ENCODE data around the gene PTCH2. TPM values are rescaled to one million over a fixed set of nuclear protein-coding genes. Genes with fewer than 3 reads are reported as not detected.
"Not testable (repeated sequence)": the region's sequence is repeated elsewhere in the genome, so short reads cannot be mapped to it uniquely, and the experiment has no call there.

PTCH2 gene
- total RNA-seq, 6 experiments from 2014 or later, result 0.37 to 0.81 (median 0.61) TPM

DNA sequence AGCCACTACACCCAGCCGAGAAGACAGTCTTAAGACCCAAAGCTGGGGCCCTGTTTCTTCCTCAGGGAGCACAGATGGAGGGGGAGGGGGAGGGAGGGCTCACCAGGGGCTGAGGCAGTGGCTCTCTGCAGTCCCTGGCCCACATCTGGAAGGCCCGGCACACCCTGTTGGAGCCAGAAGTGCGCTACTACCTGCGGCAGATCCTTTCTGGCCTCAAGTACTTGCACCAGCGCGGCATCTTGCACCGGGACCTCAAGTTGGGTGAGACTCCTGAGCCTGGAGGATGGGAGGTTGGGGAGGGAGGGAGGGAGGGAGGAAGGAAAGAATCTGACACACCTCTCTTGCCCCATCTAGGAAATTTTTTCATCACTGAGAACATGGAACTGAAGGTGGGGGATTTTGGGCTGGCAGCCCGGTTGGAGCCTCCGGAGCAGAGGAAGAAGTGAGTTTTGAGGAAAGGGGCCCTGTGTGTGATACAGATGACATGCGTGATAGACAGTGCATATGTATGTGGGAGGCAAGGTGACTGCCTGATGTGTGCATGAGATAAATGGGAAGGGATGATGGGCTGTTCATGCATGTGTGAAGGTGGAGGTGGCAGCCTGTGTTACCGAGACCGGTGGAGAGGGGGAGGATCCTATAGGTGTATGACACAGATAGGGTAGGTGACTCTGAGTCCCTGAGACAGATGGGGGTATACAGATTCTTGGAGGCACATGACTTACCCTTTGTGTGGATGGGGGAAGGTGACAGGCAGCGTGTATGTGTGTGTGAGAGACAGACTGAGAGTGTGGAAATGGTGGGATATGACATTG, 41.4 kb downstream of the PTCH2 start:
- H3K27ac Mint-ChIP-seq, result peak overlapping the region; percentile 94
- H3K27me3 Mint-ChIP-seq (ENCODE audit: insufficient read depth), result peaks cover 9% of the 10 kb centered on the region
- no peak for DNase-seq
- H3K36me3 Mint-ChIP-seq (ENCODE audit: low read depth), result peaks cover 40% of the 10 kb centered on the region
- H3K4me1 Mint-ChIP-seq (ENCODE audit: low read depth), result peaks cover 57% of the 10 kb centered on the region
- H3K4me3 Mint-ChIP-seq, result peak overlapping the region; percentile 94
- no peaks in the 10 kb centered on the region for H3K9me3 Mint-ChIP-seq
- TF ChIP-seq, protein P1, sequence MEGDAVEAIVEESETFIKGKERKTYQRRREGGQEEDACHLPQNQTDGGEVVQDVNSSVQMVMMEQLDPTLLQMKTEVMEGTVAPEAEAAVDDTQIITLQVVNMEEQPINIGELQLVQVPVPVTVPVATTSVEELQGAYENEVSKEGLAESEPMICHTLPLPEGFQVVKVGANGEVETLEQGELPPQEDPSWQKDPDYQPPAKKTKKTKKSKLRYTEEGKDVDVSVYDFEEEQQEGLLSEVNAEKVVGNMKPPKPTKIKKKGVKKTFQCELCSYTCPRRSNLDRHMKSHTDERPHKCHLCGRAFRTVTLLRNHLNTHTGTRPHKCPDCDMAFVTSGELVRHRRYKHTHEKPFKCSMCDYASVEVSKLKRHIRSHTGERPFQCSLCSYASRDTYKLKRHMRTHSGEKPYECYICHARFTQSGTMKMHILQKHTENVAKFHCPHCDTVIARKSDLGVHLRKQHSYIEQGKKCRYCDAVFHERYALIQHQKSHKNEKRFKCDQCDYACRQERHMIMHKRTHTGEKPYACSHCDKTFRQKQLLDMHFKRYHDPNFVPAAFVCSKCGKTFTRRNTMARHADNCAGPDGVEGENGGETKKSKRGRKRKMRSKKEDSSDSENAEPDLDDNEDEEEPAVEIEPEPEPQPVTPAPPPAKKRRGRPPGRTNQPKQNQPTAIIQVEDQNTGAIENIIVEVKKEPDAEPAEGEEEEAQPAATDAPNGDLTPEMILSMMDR (IDR thresholded peaks at IDR 0.05), result no peak

DNA sequence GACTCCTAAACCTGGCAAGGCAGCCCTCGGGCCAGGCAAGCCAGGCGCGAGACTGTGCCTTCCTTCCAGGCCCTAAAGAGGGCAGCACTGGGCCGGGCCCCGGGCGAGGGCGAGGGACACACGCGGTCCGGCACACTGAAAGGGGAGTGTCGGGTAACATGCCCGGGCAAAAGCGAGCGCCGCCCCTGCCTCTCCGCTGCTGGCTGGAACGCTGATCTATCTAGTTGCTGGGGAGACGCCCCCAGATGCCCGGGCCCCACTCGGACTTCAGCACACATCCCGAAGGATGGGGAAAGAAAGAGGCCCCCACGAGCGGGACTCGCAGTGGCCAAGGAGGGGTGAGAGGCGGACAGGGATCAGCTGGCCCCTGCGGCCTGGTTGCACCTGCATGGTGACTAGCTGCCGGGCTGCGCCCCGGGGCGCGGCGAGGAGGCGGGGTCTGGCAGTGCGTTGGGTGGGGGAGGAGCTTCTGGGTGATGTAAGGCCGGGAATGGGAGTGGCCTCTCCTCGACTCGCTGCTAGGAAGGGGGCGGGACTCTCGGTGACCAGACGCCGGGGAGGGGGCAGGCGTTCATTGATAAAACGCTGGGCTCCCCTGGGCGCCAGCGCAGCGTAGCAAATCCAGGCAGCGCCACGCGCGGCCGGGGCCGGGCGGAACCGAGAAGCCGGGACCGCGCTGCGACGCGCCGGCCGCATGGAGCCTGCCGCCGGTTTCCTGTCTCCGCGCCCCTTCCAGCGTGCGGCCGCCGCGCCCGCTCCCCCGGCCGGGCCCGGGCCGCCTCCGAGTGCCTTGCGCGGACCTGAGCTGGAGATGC, 43.1 kb downstream of the PTCH2 start, which contains the start of gene PLK3:
Gene PLK3, plus strand, starts transcription at position 608 of the 815 bp plus-strand sequence. Its CDS starts 87 bp downstream, at position 695.
- peaks cover 9% of the 10 kb centered on the region for H3K27me3 Mint-ChIP-seq (ENCODE audit: insufficient read depth)
- peaks cover 47% of the 10 kb centered on the region for H3K4me1 Mint-ChIP-seq (ENCODE audit: low read depth)
- H3K36me3 Mint-ChIP-seq (ENCODE audit: low read depth), result peaks cover 32% of the 10 kb centered on the region
- peak within 1 kb of the TSS; percentile 96 for H3K27ac Mint-ChIP-seq
- DNase-seq, result peak; percentile 98
- TF ChIP-seq, protein P1 (IDR thresholded peaks at IDR 0.05), result peak; percentile 88
- peak within 1 kb of the TSS; percentile 94 for H3K4me3 Mint-ChIP-seq
- no peaks in the 10 kb centered on the region for H3K9me3 Mint-ChIP-seq

DNA sequence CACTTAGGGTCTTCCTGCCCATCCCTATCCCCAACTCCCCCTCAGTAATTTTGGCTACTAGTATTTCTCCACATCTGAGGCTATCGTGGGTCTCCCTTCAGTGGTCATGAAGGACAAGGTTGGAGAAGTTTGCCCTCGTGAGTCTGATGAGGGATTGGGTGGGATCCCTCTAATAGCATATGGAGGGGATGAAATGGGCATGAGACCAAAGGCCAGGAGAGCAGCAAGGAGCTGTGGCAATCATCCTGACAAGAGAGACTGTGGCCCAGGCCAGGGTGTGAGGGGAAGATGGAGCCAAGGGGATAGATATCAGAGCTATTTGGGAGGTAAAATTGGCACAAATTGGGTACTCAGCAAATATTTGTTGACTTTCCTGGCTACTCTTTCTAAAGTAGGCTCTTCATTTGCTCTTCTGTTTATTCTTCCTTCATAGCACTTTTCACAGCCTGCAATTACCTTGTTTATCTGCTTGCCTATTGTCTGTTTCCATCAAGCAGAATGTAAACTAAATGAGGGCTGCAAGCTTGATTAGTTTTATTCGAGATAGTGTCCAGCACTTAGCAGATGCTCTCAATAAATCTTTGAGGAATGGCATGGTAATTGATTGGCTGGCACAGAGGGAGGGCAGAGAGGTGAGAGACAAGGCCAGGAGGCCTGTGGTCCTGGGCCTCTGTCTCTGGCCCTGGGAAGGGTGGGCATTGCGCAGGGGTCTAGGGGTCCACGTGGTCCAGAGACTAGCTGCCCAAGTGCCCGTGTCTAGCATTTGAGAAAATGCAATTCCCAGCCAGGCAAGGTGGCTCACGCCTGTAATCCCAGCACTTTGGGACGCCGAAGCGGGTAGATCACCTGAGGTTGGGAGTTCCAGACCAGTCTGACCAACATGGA, 44.3 kb downstream of the PTCH2 start:
- H3K4me3 Mint-ChIP-seq, result no peak overlapping the region
- H3K27me3 Mint-ChIP-seq (ENCODE audit: insufficient read depth), result peaks cover 8% of the 10 kb centered on the region
- H3K36me3 Mint-ChIP-seq (ENCODE audit: low read depth), result peaks cover 26% of the 10 kb centered on the region
- peaks cover 39% of the 10 kb centered on the region for H3K4me1 Mint-ChIP-seq (ENCODE audit: low read depth)
- TF ChIP-seq, protein P1 (IDR thresholded peaks at IDR 0.05), result no peak
- no peaks in the 10 kb centered on the region for H3K9me3 Mint-ChIP-seq
- DNase-seq, result no peak
- peak overlapping the region; percentile 22; the same call in 1 of the 2 replicates for H3K27ac Mint-ChIP-seq

DNA sequence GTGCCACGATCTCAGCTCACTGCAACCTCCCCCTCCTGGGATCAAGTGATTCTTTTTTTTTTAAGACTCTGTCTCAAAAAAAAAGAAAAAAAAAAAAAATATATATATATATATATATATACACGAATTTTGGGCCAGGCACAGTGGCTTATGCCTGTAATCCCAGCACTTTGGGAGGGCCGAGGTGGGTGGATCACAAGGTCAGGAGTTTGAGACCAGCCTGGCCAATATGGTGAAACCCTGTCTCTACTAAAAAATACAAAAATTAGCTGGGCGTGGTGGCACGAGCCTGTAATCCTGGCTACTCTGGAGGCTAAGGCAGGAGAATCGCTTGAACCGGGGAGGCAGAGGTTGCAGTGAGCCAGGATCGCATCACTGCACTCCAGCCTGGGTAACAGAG, 45.2 kb downstream of the PTCH2 start:
- H3K9me3 Mint-ChIP-seq; H3K27me3 Mint-ChIP-seq (ENCODE audit: insufficient read depth); DNase-seq; H3K4me3 Mint-ChIP-seq; H3K27ac Mint-ChIP-seq: not testable (repeated sequence)
- peaks cover 35% of the 10 kb centered on the region for H3K4me1 Mint-ChIP-seq (ENCODE audit: low read depth)
- H3K36me3 Mint-ChIP-seq (ENCODE audit: low read depth), result peaks cover 18% of the 10 kb centered on the region

DNA sequence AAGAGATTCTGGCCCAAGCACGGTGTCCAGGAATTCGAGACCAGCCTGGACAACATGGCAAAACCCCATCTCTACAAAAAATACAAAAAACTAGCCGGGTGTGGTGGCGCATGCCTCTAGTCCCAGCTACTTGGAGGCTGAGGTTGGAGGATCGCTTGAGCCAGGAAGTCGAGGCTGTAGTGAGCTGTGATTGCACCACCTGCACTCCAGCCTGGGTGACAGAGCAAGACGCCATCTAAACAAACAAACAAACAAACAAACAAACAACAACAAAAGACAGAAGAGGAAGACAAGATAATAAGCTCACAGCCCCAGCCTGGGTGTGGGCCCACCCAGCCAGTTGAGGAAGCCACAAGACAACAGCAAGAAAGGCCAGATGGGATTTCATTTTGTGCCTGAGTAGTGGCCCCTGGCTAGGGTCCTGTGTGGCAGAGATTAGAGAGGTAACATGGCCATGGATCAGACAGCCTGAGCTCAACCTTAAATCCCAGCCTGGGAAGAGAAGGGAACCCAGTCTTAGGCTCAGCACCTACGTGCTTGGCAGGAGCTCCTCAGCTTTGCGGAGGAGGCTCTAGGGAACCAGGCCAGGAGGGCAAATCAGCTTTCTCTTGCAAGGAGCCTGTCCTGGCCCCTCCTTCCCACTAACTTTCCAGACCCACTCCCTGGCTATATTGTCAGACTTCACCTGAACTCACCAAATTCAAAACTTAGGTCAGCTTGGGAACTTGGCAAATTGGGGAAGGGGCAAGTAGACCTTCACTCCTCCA, 50.1 kb downstream of the PTCH2 start:
- DNase-seq, result no peak
- Mint-ChIP-seq H3K9me3 (no peaks in the 10 kb centered on the region), H3K36me3 (ENCODE audit: low read depth) (no peaks in the 10 kb centered on the region), H3K4me1 (ENCODE audit: low read depth) (peaks cover 6% of the 10 kb centered on the region; the same call in 1 of the 2 replicates), H3K4me3 (no peak overlapping the region), H3K27me3 (ENCODE audit: insufficient read depth) (no peaks in the 10 kb centered on the region; the same call in none of the 2 replicates), H3K27ac (no peak overlapping the region)
- TF ChIP-seq, protein P1 (IDR thresholded peaks at IDR 0.05), result no peak
